GM23338 (cell line): ENCODE data around the gene SRSF4. TPM values are rescaled to one million over a fixed set of nuclear protein-coding genes. Genes with fewer than 3 reads are reported as not detected.

Source experiments
- ATAC-seq: fragments of 200-7000 bp; cut with Tn5 transposase; 3 replicates; pipeline ENCODE4 v1.9.1; 2020
- DNase-seq: peaks from one replicate; pipeline ENCODE4 v3.0.0-alpha.2; 2015; ENCODE audit warnings: low spot score
- H2AFZ ChIP-seq: fragments of 200-600 bp; sonication (generic); 2 replicates; pipeline ENCODE4 v1.8.0; 2016; ENCODE audit warnings: antibody characterized with exemption, mild to moderate bottlenecking, moderate library complexity
- H3F3A ChIP-seq: fragments of 200-600 bp; sonication (generic); replicated peaks from 2 replicates; pipeline ENCODE4 v1.8.0; 2017; ENCODE audit warnings: antibody characterized with exemption, mixed run types, low read depth
- H3K27ac ChIP-seq: fragments of 200-600 bp; sonication (generic); 2 replicates; pipeline ENCODE4 v1.6.1; 2016; ENCODE audit warnings: low read depth
- H3K27me3 ChIP-seq: fragments of 200-600 bp; sonication (generic); 2 replicates; pipeline ENCODE4 v1.8.0; 2016; ENCODE audit warnings: mild to moderate bottlenecking, mixed run types, moderate library complexity; ENCODE audit not compliant: insufficient read depth
- H3K36me3 ChIP-seq: fragments of 200-600 bp; sonication (generic); 2 replicates; pipeline ENCODE4 v1.8.0; 2016; ENCODE audit warnings: mild to moderate bottlenecking; ENCODE audit not compliant: insufficient read depth
- H3K4me1 ChIP-seq: fragments of 200-600 bp; sonication (generic); 2 replicates; pipeline ENCODE4 v1.8.0; 2016; ENCODE audit warnings: mild to moderate bottlenecking, moderate library complexity; ENCODE audit not compliant: insufficient read depth
- H3K4me2 ChIP-seq: fragments of 200-600 bp; sonication (generic); 2 replicates; pipeline ENCODE4 v1.7.1; 2017; ENCODE audit warnings: mixed run types
- H3K4me3 ChIP-seq: fragments of 200-600 bp; sonication (generic); 2 replicates; pipeline ENCODE4 v1.6.1; 2016; ENCODE audit warnings: mixed run types
- H3K79me2 ChIP-seq: fragments of 200-600 bp; sonication (generic); replicated peaks from 2 replicates; pipeline ENCODE4 v1.8.0; 2017; ENCODE audit warnings: mild to moderate bottlenecking; ENCODE audit not compliant: insufficient read depth
- H3K9me2 ChIP-seq: fragments of 200-600 bp; sonication (generic); 2 replicates; pipeline ENCODE4 v1.8.0; 2017; ENCODE audit not compliant: insufficient read depth
- H4K20me1 ChIP-seq: fragments of 200-600 bp; sonication (generic); replicated peaks from 2 replicates; pipeline ENCODE4 v1.8.0; 2017; ENCODE audit warnings: mild to moderate bottlenecking; ENCODE audit not compliant: insufficient read depth
- H3K27ac Mint-ChIP-seq: 2 replicates; pipeline ENCODE4 v1.8.0; 2020; ENCODE audit warnings: inconsistent platforms, mild to moderate bottlenecking, moderate library complexity, mixed read lengths
- H3K27me3 Mint-ChIP-seq: 3 replicates; pipeline ENCODE4 v1.8.0; 2022; ENCODE audit warnings: low read depth, mild to moderate bottlenecking, moderate library complexity, mixed read lengths, inconsistent platforms; ENCODE audit not compliant: insufficient read depth, poor library complexity
- H3K36me3 Mint-ChIP-seq: 3 replicates; pipeline ENCODE4 v1.8.0; 2021; ENCODE audit warnings: low read depth, mild to moderate bottlenecking, inconsistent platforms, moderate library complexity, mixed read lengths
- H3K4me1 Mint-ChIP-seq: 3 replicates; pipeline ENCODE4 v1.8.0; 2020; ENCODE audit warnings: mild to moderate bottlenecking, inconsistent platforms, mixed read lengths
- H3K4me3 Mint-ChIP-seq: 3 replicates; pipeline ENCODE4 v1.8.0; 2021; ENCODE audit warnings: moderate library complexity, mild to moderate bottlenecking, inconsistent platforms, mixed read lengths
- H3K9me3 Mint-ChIP-seq: 3 replicates; pipeline ENCODE4 v1.8.0; 2020; ENCODE audit warnings: moderate library complexity, mild to moderate bottlenecking, inconsistent platforms, mixed read lengths
- CREB1 ChIP-seq: fragments of 250-450 bp; sonication (Bioruptor Pico); IDR thresholded peaks from 2 replicates; pipeline ENCODE4 v1.5.0; 2020; ENCODE audit warnings: low read depth, mild to moderate bottlenecking, moderate library complexity
- EZH2 ChIP-seq: fragments of 200-600 bp; sonication (generic); IDR thresholded peaks from one replicate; pipeline ENCODE4 v1.8.0; 2017; ENCODE audit warnings: antibody characterized with exemption, mild to moderate bottlenecking, low read depth; ENCODE audit not compliant: unreplicated experiment
- EZH2phosphoT487 ChIP-seq: fragments of 200-600 bp; sonication (generic); IDR thresholded peaks from one replicate; pipeline ENCODE4 v1.8.1; 2018; ENCODE audit warnings: antibody characterized with exemption; ENCODE audit not compliant: unreplicated experiment
- NANOG ChIP-seq: IDR thresholded peaks from 2 replicates; pipeline ENCODE4 v1.6.1; 2016; ENCODE audit warnings: antibody characterized with exemption, borderline replicate concordance
- POLR2AphosphoS5 ChIP-seq: IDR thresholded peaks from 2 replicates; pipeline ENCODE4 v1.6.1; 2016; ENCODE audit warnings: antibody characterized with exemption, low read depth
- STAT1 ChIP-seq: IDR thresholded peaks from one replicate; pipeline ENCODE4 v1.6.1; 2016; ENCODE audit warnings: antibody characterized with exemption; ENCODE audit not compliant: unreplicated experiment
- ZNF114 ChIP-seq: fragments of 250-450 bp; sonication (Bioruptor Pico); IDR thresholded peaks from 2 replicates; pipeline ENCODE4 v1.5.0; 2020; ENCODE audit warnings: mild to moderate bottlenecking, moderate library complexity
- ZNF331 ChIP-seq: fragments of 250-450 bp; sonication (Bioruptor Pico); IDR thresholded peaks from 2 replicates; pipeline ENCODE4 v1.5.0; 2020; ENCODE audit warnings: low read depth, mild to moderate bottlenecking, moderate library complexity
- polyA plus RNA-seq: library from polyadenylated mRNA; unstranded; fragments of >200 nt; fragmentation: Nextera tagmentation; extraction: Ambion mirVana; gene quantifications from 2 replicates; pipeline ENCODE4 v1.2.1, GENCODE V29; 2016
- total RNA-seq: library from RNA; depleted of rRNA; stranded (reverse); fragments of >200 nt; shearing (Covaris generic); gene quantifications from 2 replicates; pipeline ENCODE4 v1.2.3, GENCODE V29; 2014
- TF ChIP-seq, protein P1 (sequence below): IDR thresholded peaks from 2 replicates; pipeline ENCODE4 v1.6.1; 2016; ENCODE audit warnings: antibody characterized with exemption
- TF ChIP-seq, protein P2 (sequence below), 2 experiments: fragments of 200-600 bp in 1 of 2; sonication (generic) in 1 of 2; conservative IDR thresholded peaks; 2 replicates each; pipeline versions ENCODE4 v1.5.1 to v1.6.1; 2016 to 2017; ENCODE audit warnings: antibody characterized with exemption in 2 of 2, low read depth in 2 of 2, mild to moderate bottlenecking in 2 of 2, moderate library complexity in 1 of 2
- TF ChIP-seq, protein P3 (sequence below): IDR thresholded peaks from one replicate; pipeline ENCODE4 v1.6.1; 2018; ENCODE audit warnings: antibody characterized with exemption; ENCODE audit not compliant: unreplicated experiment

The SRSF4 gene
- total and polyA plus RNA-seq, 2 experiments from 2014 or later = 58.4 to 98.3 TPM

DNA sequence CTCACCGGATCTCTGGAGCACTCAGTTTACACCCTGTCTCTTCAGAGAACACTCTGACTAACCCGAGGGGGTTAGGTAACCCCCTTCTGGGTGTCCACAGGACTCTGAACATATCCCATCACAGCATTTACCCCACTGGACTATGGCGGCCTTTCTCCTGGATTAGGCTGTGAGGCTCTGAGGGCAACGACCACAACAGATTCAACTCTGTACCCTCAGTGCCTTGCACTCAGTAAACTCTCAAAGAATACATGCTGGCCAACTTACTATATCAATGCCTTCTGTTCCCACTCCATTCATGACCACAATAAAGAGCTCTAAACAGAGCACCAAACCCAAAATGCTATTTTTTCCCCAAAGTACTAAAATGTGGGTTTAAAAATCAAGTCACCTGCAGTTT, 43.7 kb upstream of the SRSF4 start (continued):
- TF ChIP-seq, protein P1, sequence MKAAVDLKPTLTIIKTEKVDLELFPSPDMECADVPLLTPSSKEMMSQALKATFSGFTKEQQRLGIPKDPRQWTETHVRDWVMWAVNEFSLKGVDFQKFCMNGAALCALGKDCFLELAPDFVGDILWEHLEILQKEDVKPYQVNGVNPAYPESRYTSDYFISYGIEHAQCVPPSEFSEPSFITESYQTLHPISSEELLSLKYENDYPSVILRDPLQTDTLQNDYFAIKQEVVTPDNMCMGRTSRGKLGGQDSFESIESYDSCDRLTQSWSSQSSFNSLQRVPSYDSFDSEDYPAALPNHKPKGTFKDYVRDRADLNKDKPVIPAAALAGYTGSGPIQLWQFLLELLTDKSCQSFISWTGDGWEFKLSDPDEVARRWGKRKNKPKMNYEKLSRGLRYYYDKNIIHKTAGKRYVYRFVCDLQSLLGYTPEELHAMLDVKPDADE = no peak
- TF ChIP-seq STAT1 = no peak
- TF ChIP-seq ZNF114 (CRISPR knock-in tag) = no peak

DNA sequence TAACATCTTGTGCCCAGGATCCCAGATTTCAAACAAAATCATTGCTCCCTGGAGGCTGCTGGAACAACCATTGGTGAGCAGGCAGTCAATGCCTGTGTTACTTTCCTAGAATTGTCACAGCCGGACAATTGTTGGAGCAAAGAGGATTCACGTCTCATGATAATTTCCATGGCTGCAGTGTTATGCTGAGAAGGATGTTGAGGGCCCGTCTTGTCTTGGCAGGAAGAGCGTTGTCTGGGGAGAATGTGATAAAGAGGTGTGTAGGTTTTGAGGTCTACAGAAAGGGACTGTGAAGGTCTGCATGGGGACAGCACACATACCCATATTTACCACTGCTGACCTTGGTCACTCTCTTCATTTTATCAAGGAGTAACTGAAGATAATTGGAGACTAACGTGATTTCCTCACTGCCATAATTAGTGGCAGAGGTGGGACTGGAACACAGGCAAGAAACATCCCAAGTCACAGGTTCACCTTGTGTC, 42.7 kb upstream of the SRSF4 start:
- DNase-seq (no peak), ATAC-seq (no peak)
- Mint-ChIP-seq H3K4me3 (no peak overlapping the region), H3K36me3 (peaks cover 4% of the 10 kb centered on the region; the same call in 1 of the 3 replicates), H3K4me1 (peaks cover 20% of the 10 kb centered on the region), H3K27me3 (no peaks in the 10 kb centered on the region), H3K27ac (no peak overlapping the region), H3K9me3 (no peaks in the 10 kb centered on the region)
- H3K9me2 ChIP-seq = no peaks in the 10 kb centered on the region
- no peaks in the 10 kb centered on the region; the same call in 1 of the 2 replicates for H3F3A ChIP-seq
- no peak overlapping the region for H3K27ac ChIP-seq
- peaks cover 3% of the 10 kb centered on the region; the same call in 1 of the 2 replicates for H4K20me1 ChIP-seq
- H3K4me2 ChIP-seq = no peak overlapping the region
- no peaks in the 10 kb centered on the region for H3K27me3 ChIP-seq
- 0 out of 2 replicates have a peak, but pooled peaks cover 3% of the 10 kb centered on the region for H3K36me3 ChIP-seq
- peaks cover 16% of the 10 kb centered on the region for H3K4me1 ChIP-seq
- H3K4me3 ChIP-seq = no peak overlapping the region
- H2AFZ ChIP-seq = no peak overlapping the region
- peaks cover 11% of the 10 kb centered on the region for H3K79me2 ChIP-seq
- TF ChIP-seq POLR2AphosphoS5 = no peak
- TF ChIP-seq EZH2phosphoT487 = no peak
- TF ChIP-seq, protein P2, sequence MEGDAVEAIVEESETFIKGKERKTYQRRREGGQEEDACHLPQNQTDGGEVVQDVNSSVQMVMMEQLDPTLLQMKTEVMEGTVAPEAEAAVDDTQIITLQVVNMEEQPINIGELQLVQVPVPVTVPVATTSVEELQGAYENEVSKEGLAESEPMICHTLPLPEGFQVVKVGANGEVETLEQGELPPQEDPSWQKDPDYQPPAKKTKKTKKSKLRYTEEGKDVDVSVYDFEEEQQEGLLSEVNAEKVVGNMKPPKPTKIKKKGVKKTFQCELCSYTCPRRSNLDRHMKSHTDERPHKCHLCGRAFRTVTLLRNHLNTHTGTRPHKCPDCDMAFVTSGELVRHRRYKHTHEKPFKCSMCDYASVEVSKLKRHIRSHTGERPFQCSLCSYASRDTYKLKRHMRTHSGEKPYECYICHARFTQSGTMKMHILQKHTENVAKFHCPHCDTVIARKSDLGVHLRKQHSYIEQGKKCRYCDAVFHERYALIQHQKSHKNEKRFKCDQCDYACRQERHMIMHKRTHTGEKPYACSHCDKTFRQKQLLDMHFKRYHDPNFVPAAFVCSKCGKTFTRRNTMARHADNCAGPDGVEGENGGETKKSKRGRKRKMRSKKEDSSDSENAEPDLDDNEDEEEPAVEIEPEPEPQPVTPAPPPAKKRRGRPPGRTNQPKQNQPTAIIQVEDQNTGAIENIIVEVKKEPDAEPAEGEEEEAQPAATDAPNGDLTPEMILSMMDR (conservative IDR thresholded peaks at IDR 0.05; ENCODE audit: low read depth in 2 of 2) = no peak
- TF ChIP-seq, protein P3, sequence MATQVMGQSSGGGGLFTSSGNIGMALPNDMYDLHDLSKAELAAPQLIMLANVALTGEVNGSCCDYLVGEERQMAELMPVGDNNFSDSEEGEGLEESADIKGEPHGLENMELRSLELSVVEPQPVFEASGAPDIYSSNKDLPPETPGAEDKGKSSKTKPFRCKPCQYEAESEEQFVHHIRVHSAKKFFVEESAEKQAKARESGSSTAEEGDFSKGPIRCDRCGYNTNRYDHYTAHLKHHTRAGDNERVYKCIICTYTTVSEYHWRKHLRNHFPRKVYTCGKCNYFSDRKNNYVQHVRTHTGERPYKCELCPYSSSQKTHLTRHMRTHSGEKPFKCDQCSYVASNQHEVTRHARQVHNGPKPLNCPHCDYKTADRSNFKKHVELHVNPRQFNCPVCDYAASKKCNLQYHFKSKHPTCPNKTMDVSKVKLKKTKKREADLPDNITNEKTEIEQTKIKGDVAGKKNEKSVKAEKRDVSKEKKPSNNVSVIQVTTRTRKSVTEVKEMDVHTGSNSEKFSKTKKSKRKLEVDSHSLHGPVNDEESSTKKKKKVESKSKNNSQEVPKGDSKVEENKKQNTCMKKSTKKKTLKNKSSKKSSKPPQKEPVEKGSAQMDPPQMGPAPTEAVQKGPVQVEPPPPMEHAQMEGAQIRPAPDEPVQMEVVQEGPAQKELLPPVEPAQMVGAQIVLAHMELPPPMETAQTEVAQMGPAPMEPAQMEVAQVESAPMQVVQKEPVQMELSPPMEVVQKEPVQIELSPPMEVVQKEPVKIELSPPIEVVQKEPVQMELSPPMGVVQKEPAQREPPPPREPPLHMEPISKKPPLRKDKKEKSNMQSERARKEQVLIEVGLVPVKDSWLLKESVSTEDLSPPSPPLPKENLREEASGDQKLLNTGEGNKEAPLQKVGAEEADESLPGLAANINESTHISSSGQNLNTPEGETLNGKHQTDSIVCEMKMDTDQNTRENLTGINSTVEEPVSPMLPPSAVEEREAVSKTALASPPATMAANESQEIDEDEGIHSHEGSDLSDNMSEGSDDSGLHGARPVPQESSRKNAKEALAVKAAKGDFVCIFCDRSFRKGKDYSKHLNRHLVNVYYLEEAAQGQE = no peak
- TF ChIP-seq NANOG = no peak
- no peak for TF ChIP-seq ZNF114 (CRISPR knock-in tag)
- no peak for TF ChIP-seq STAT1
- TF ChIP-seq, protein P1 = no peak
- no peak for TF ChIP-seq CREB1 (CRISPR knock-in tag)
- no peak for TF ChIP-seq ZNF331 (CRISPR knock-in tag)
- TF ChIP-seq EZH2 = no peak
